ENCODE results near the gene RALGAPA2. TPM values are rescaled to one million over a fixed set of nuclear protein-coding genes. Genes with fewer than 3 reads are reported as not detected.

Gene RALGAPA2
- total and polyA plus RNA-seq, 2 of the 13 experiments (the other 11 are each of a cell fraction or from before 2014, with no cell fraction given), result 13.8 to 17.7 TPM

DNA sequence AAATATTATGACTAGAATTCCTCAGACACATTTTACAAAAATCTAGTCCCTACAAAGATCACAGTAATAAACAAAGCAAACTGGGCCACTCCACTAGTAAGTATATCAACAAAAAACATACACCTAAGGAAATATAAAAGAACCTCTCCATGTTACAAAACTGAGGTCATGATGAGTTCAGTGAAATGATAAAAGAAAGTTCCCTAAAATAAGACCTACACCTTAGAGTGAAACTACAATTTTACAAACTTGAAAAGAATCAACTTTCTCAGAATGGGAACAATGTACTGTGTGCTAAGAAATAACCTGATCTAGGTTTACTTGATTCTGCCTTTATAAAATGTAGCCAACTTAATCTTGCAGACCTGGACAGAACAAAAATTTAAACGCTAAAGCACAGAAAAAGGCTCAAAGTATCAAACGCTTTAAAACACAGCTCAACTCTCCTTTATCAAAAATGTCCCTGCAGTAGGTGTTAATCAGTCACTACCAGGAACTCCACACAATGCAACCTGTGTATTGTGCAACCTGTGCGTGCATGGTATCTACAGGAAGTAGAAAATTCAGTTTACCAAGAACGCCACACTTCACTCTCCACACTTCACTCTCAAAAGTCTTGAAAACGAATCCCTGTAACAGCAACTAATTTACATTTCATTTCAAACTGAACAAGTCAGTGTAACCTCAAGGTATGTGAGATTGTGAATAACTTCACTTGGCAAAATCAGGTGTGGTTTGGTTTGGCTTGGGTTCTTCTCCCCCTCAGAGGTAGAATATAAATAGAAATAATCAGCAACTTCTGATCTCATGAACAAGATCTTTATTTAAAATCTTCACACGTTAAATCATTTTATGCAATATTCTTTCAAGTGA lies 1.8 kb downstream of the RALGAPA2 start (continued):
- peak; percentile 48; the same call in 1 of the 2 replicates for TF ChIP-seq HOXA3 (CRISPR knock-in tag; IDR thresholded peaks at IDR 0.05)
- TF ChIP-seq KLF15 (CRISPR knock-in tag; IDR thresholded peaks at IDR 0.05; ENCODE audit: borderline replicate concordance), result no peak
- no peak for TF ChIP-seq ZXDC (CRISPR knock-in tag; IDR thresholded peaks at IDR 0.05)
- TF ChIP-seq NFIB (CRISPR knock-in tag; IDR thresholded peaks at IDR 0.05; ENCODE audit: borderline replicate concordance), result no peak
- TF ChIP-seq ATF7-NPFF (CRISPR knock-in tag; IDR thresholded peaks at IDR 0.05; ENCODE audit: low read depth), result no peak
- TF ChIP-seq SCMH1 (CRISPR knock-in tag; IDR thresholded peaks at IDR 0.05; ENCODE audit: borderline replicate concordance), result no peak
- peak; percentile 54 for TF ChIP-seq CREM (IDR thresholded peaks at IDR 0.05)
- TF ChIP-seq CREM (CRISPR knock-in tag; IDR thresholded peaks at IDR 0.05), result no peak
- TF ChIP-seq FOXP4 (CRISPR knock-in tag; IDR thresholded peaks at IDR 0.05), result peak; percentile 90
- TF ChIP-seq CC2D1A (CRISPR knock-in tag; IDR thresholded peaks at IDR 0.05), result no peak
- no peak for TF ChIP-seq ZNF737 (CRISPR knock-in tag; IDR thresholded peaks at IDR 0.05; ENCODE audit: borderline replicate concordance)
- peak; percentile 51; the same call in 1 of the 2 replicates for TF ChIP-seq RXRB (CRISPR knock-in tag; IDR thresholded peaks at IDR 0.05; ENCODE audit: borderline replicate concordance)
- TF ChIP-seq, protein P1, sequence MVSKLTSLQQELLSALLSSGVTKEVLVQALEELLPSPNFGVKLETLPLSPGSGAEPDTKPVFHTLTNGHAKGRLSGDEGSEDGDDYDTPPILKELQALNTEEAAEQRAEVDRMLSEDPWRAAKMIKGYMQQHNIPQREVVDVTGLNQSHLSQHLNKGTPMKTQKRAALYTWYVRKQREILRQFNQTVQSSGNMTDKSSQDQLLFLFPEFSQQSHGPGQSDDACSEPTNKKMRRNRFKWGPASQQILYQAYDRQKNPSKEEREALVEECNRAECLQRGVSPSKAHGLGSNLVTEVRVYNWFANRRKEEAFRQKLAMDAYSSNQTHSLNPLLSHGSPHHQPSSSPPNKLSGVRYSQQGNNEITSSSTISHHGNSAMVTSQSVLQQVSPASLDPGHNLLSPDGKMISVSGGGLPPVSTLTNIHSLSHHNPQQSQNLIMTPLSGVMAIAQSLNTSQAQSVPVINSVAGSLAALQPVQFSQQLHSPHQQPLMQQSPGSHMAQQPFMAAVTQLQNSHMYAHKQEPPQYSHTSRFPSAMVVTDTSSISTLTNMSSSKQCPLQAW (CRISPR knock-in tag; IDR thresholded peaks at IDR 0.05), result peak; percentile 55
- TF ChIP-seq STAT5B (CRISPR knock-in tag; IDR thresholded peaks at IDR 0.05), result peak; percentile 22; the same call in 1 of the 2 replicates
- no peak for TF ChIP-seq ZNF232 (CRISPR knock-in tag; IDR thresholded peaks at IDR 0.05; ENCODE audit: borderline replicate concordance)
- peak; percentile 66; the same call in 1 of the 2 replicates for TF ChIP-seq KDM4B (CRISPR knock-in tag; IDR thresholded peaks at IDR 0.05)
- 0 out of 2 replicates have a peak, but pooled peaks have one; percentile 71 for TF ChIP-seq ZNF644 (CRISPR knock-in tag; IDR thresholded peaks at IDR 0.05; ENCODE audit: low read depth)
- TF ChIP-seq TBX2 (CRISPR knock-in tag; IDR thresholded peaks at IDR 0.05; ENCODE audit: borderline replicate concordance), result peak; percentile 97
- TF ChIP-seq ATF4 (CRISPR knock-in tag; IDR thresholded peaks at IDR 0.05), result peak in 1 of 2 experiments; percentile 79; a peak in 2 of 4 replicates
- 0 out of 2 replicates have a peak, but pooled peaks have one; percentile 24 for TF ChIP-seq ZNF775 (CRISPR knock-in tag; IDR thresholded peaks at IDR 0.05; ENCODE audit: borderline replicate concordance)
- TF ChIP-seq ZNF577 (CRISPR knock-in tag; IDR thresholded peaks at IDR 0.05; ENCODE audit: borderline replicate concordance, low read depth), result no peak
- TF ChIP-seq MIER3 (CRISPR knock-in tag; IDR thresholded peaks at IDR 0.05; ENCODE audit: borderline replicate concordance), result peak; percentile 57; the same call in 1 of the 2 replicates

Measured in HepG2 (cell line).